OCI-LY7 (cell line): ENCODE data around the gene SYT7. TPM values are rescaled to one million over a fixed set of nuclear protein-coding genes. Genes with fewer than 3 reads are reported as not detected.

Source experiments
- BruUV-seq: library from RNA; stranded (reverse); fragments of 400-500 nt; replicated peaks from 2 replicates; lab custom pipeline; 2021; lab: Mats Ljungman, UMichigan
- CTCF ChIA-PET: fragments of 300-600 bp; sonication (Branson Sonifier 250); formaldehyde crosslinking; loops from one replicate; lab custom pipeline; 2022; ENCODE audit warnings: antibody characterized with exemption; ENCODE audit not compliant: unreplicated experiment; lab: Charles Lee
- POLR2A ChIA-PET: fragments of 300-600 bp; sonication (Branson Sonifier 250); formaldehyde crosslinking; loops from one replicate; lab custom pipeline; 2022; ENCODE audit warnings: antibody characterized with exemption; lab: Charles Lee
- DNase-seq: peaks from one replicate; pipeline ENCODE4 v3.0.0-alpha.2; 2015; ENCODE audit warnings: low spot score
- H2AFZ ChIP-seq: fragments of 200-600 bp; sonication (generic), shearing (Covaris generic); 2 replicates; pipeline ENCODE4 v1.6.1; 2014; ENCODE audit warnings: mild to moderate bottlenecking, antibody characterized with exemption, low read length, moderate library complexity
- H3K27ac ChIP-seq: fragments of 200-600 bp; sonication (generic); 2 replicates; pipeline ENCODE4 v1.5.1; 2014; ENCODE audit warnings: mixed run types, low read depth, mild to moderate bottlenecking, moderate library complexity, low read length, inconsistent platforms; ENCODE audit not compliant: poor library complexity, severe bottlenecking
- H3K36me3 ChIP-seq: fragments of 200-600 bp; sonication (generic); 2 replicates; pipeline ENCODE4 v1.6.1; 2014; ENCODE audit warnings: mild to moderate bottlenecking, antibody characterized with exemption, low read length, moderate library complexity, mixed read lengths; ENCODE audit not compliant: insufficient read depth
- H3K4me1 ChIP-seq: fragments of 200-600 bp; sonication (generic); 2 replicates; pipeline ENCODE4 v1.5.1; 2014; ENCODE audit warnings: mild to moderate bottlenecking, low read length; ENCODE audit not compliant: insufficient read depth, poor library complexity, severe bottlenecking
- H3K4me2 ChIP-seq: fragments of 200-600 bp; sonication (generic); 2 replicates; pipeline ENCODE4 v1.6.1; 2014; ENCODE audit warnings: mild to moderate bottlenecking, low read length
- H3K4me3 ChIP-seq: fragments of 200-600 bp; sonication (generic); 2 replicates; pipeline ENCODE4 v1.5.1; 2014; ENCODE audit warnings: mild to moderate bottlenecking, low read depth, low read length; ENCODE audit not compliant: poor library complexity, severe bottlenecking
- H3K79me2 ChIP-seq: fragments of 200-600 bp; sonication (generic); 2 replicates; pipeline ENCODE4 v1.6.1; 2016; ENCODE audit warnings: low read depth, mild to moderate bottlenecking, low read length, moderate library complexity, mixed read lengths; ENCODE audit not compliant: insufficient read depth
- H3K9me2 ChIP-seq: fragments of 200-600 bp; sonication (generic); 2 replicates; pipeline ENCODE4 v1.6.1; 2016; ENCODE audit warnings: mild to moderate bottlenecking, low read length, mixed read lengths; ENCODE audit not compliant: insufficient read depth
- H3K9me3 ChIP-seq: fragments of 200-600 bp; sonication (generic); 2 replicates; pipeline ENCODE4 v1.6.1; 2014; ENCODE audit warnings: mild to moderate bottlenecking, mixed run types, low read length, mixed read lengths
- H4K20me1 ChIP-seq: fragments of 200-600 bp; sonication (generic); 2 replicates; pipeline ENCODE4 v1.6.1; 2014; ENCODE audit warnings: mild to moderate bottlenecking, antibody characterized with exemption, low read length, moderate library complexity, mixed read lengths; ENCODE audit not compliant: insufficient read depth
- CTCF ChIP-seq: fragments of 200-600 bp; sonication (generic); conservative IDR thresholded peaks from 2 replicates; pipeline ENCODE4 v1.5.1; 2014; ENCODE audit warnings: mild to moderate bottlenecking, antibody characterized with exemption, low read length, moderate library complexity, mixed read lengths
- EZH2phosphoT487 ChIP-seq: fragments of 200-600 bp; sonication (generic); IDR thresholded peaks from 2 replicates; pipeline ENCODE4 v1.6.1; 2018; ENCODE audit warnings: low read depth, borderline replicate concordance, mild to moderate bottlenecking, mixed run types, antibody characterized with exemption, low read length, moderate library complexity, mixed read lengths
- intact Hi-C: fragments of 100-400 bp; cut with micrococcal nuclease; formaldehyde crosslinking; loops from one replicate; pipeline ENCODE4 v1.10.0; 2022; ENCODE audit not compliant: unreplicated experiment
- total RNA-seq, 2 experiments: library from RNA; depleted of rRNA in 1 of 2; stranded (reverse); fragments of >200 nt in 1 of 2; shearing (Covaris generic) in 1 of 2; gene quantifications; 2 replicates each; pipeline ENCODE4 v1.2.3, GENCODE V29; 2014 to 2022

Gene SYT7
- total RNA-seq, 2 experiments from 2014 or later, result not detected

GRCh38 chr11:61502522-61502921 lies 78.4 kb downstream of the SYT7 start:
- Histone ChIP-seq H3K9me3 (no peaks in the 10 kb centered on the region), H2AFZ (no peak overlapping the region), H3K4me2 (no peak overlapping the region), H4K20me1 (no peaks in the 10 kb centered on the region), H3K36me3 (no peaks in the 10 kb centered on the region), H3K27ac (no peak overlapping the region), H3K4me3 (no peak overlapping the region), H3K9me2 (no peaks in the 10 kb centered on the region), H3K79me2 (no peaks in the 10 kb centered on the region), H3K4me1 (no peaks in the 10 kb centered on the region)
- TF ChIP-seq CTCF, result no peak
- TF ChIP-seq EZH2phosphoT487, result no peak
- ChIA-PET CTCF (interaction anchor here (0.9 kb wide), 1 partner anchor 15 kb away, joined by 3 read pairs; no protein-coding TSS in a partner anchor), POLR2A (no interaction called here)
- intact Hi-C loops, result no loop called here
- no TSS peak for BruUV-seq
- no peak for DNase-seq

- TF ChIP-seq EZH2phosphoT487 (no peak), CTCF (no peak)
- ChIA-PET POLR2A (no interaction called here), CTCF (no interaction called here)
- Histone ChIP-seq H3K4me1 (no peaks in the 10 kb centered on the region), H2AFZ (no peak overlapping the region), H4K20me1 (no peaks in the 10 kb centered on the region), H3K4me2 (no peak overlapping the region), H3K4me3 (no peak overlapping the region), H3K36me3 (no peaks in the 10 kb centered on the region), H3K9me2 (no peaks in the 10 kb centered on the region), H3K9me3 (no peaks in the 10 kb centered on the region), H3K79me2 (no peaks in the 10 kb centered on the region), H3K27ac (no peak overlapping the region)
- intact Hi-C loops, result no loop called here
- no TSS peak for BruUV-seq
- DNase-seq, result no peak
These were observed 80.9 kb downstream of the SYT7 start for GRCh38 chr11:61499816-61500491.

- no peak overlapping the region for H3K4me2 ChIP-seq
- no peaks in the 10 kb centered on the region for H3K4me1 ChIP-seq
- no peaks in the 10 kb centered on the region for H3K9me2 ChIP-seq
- intact Hi-C loops, result no loop called here
- no peaks in the 10 kb centered on the region for H3K36me3 ChIP-seq
- DNase-seq, result no peak
- H2AFZ ChIP-seq, result no peak overlapping the region
- ChIA-PET CTCF (no interaction called here), POLR2A (no interaction called here)
- TF ChIP-seq CTCF (no peak), EZH2phosphoT487 (no peak)
- no peaks in the 10 kb centered on the region for H4K20me1 ChIP-seq
- no peaks in the 10 kb centered on the region for H3K9me3 ChIP-seq
- BruUV-seq, result no TSS peak
- no peak overlapping the region for H3K27ac ChIP-seq
- H3K79me2 ChIP-seq, result no peaks in the 10 kb centered on the region
- no peak overlapping the region for H3K4me3 ChIP-seq
These were observed 82.0 kb downstream of the SYT7 start for GRCh38 chr11:61498767-61499341.
